NOMO-1 (cell line): Measurements from ENCODE around the gene STX8.

Experiments used
- DNase-seq, 2 experiments: peaks; one replicate each; lab custom pipeline; 2025; ENCODE audit not compliant: unreplicated experiment in 2 of 2; lab: John Stamatoyannopoulos, UW

The STX8 gene

DNA sequence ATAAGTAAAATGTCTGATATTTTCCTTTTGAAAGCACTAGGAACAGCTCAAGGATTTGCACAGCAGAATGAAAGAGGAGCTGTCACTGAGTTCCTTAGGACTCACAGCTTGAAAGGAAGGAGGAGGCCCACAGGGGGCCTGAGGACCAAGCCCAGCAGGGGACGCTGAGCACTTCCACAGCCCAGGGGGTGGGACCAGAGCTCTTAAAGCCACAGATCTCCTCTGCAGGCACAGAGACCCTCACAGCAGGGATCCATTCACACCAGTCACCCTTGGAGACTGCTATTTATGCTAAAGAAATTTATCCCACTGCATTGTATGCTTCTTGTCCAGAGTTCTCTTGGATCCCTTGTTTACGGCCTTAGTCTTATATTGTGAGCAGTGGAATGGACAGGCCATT is 253.3 kb downstream of the STX8 start:
- no peak for DNase-seq

GRCh38 chr17:9321890-9322289 is 253.7 kb downstream of the STX8 start:
- DNase-seq: no peak

- DNase-seq: no peak
Measured at GRCh38 chr17:9315360-9315759, 260.3 kb downstream of the STX8 start.

DNA sequence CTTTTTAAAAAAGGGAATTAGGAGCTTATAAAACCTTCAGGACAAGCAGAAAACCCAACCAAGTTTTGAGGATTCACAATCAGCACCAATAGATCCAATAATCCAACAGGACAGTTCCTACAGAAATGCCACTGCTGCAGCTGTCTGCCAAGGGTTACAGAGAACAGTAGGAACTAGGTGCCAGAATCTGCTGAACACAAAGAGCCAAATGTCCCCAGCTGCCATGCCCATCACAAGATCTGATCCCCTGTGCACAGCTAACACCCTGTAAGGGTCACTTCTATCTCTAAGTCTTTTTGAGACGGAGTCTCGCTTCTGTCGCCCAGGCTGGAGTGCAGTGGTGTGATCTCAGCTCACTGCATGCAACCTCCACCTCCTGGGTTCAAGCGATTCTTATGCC is 262.3 kb downstream of the STX8 start:
- DNase-seq: no peak

DNA sequence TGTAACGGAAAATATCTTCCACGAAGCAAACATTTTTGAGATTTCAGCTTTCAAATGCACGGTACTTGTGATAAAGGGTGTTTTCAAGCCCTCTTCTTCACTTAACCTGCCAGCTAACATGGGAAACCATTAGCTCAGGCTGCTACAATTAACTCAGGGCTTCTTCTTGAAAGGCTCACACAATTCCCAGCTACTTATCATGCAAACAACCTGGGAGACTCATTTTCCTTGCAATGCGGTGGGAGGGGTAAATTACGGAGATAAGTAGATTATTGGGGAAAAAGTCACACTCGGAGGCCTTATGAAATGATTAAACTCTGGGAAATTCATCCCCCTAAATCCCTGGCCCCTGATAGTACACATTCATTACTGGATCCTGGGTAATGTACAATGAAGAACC is 266.4 kb downstream of the STX8 start:
- DNase-seq: no peak

- no peak for DNase-seq
Measured at GRCh38 chr17:9308069-9308468, 267.6 kb downstream of the STX8 start.

DNA sequence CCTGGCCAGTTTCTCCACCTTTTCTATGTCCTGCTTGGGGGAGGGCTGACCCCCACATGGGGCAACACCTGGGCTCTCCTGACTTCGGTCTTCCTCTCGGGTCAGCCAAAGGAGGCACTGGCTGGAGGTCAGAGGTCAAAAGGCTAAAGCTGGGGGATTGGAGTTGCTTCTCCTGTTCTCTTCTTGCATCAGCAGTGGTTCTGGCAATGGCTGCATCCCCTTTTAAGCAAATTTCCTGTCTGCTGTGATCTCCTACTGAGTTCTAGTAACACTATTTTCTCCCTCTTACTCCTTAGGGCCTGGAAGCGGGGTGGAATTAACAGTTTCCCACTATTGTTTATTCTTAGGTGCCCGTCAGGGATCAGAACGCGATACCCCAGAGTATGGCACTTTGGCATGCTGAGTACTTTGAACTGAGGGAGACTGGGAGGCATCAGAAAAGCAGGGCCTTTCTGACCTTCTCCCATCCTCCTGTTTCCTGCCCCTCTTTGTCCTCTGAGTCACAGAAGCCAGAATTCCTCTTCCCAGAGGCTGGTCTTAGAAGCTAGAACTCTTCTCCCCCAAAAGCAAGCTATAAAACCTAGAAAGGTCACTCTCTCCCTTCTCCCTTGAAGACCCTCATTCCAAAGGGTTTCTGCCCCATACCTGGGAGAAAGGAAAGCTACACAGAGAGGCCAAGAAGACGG is 268.2 kb downstream of the STX8 start:
- no peak for DNase-seq

DNA sequence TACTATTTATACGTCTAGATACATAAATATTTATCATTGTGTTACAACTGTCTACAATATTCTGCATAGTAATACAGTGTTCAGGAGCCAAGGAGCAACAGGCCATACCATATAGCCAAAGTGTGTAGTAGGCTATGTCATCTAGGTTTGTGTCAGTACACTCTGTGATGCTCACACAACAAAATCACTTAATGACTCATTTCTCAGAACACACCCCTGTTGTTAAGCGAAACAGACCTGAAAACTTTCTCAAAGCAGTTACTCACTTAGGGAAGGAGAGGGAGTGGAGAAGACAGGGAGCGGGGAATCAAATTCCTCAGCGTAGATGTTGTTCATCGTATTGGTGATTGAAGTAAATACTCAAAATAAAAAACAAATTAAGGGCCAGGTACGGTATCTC is 269.5 kb downstream of the STX8 start:
- no peak for DNase-seq

DNA sequence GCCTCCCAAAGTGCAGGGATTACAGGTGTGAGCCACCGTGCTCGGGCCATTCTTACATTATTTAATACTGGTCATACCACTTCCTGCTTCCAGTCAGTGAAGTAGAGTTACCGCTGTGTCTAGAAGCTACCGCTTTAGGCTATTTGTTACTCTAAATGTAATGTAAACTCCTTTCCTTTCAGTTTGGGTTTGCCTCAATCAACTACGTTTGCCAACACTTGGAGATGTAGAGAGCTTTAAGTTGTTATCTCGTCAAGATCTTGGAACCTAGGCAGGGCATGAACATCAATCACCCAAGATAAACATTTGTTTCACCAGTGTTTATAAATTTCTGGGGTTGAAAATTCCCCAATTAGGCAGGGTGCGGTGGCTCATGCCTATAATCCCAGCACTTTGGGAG is 275.9 kb downstream of the STX8 start:
- no peak for DNase-seq

GRCh38 chr17:9298776-9299295 is 276.8 kb downstream of the STX8 start:
- no peak for DNase-seq

DNA sequence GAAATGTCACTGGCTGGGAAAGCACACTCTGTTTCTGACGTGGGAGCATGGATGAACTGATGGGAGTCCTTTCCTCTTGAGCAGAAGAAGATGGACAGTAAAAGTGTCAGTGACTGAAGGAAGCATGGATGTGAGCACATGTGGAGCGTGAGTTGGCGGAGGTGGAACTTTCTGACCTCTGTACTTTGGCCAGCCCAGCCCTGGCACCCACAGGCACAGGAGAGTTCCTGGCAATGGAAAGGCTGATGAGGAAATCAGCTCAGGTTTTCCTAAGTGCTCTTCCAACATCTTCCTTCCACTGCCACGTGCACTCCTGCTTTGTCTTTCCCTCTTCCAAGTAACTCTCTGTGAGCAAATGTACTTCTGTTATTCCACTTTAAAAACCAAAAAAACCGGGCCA is 277.5 kb downstream of the STX8 start:
- DNase-seq: no peak

DNA sequence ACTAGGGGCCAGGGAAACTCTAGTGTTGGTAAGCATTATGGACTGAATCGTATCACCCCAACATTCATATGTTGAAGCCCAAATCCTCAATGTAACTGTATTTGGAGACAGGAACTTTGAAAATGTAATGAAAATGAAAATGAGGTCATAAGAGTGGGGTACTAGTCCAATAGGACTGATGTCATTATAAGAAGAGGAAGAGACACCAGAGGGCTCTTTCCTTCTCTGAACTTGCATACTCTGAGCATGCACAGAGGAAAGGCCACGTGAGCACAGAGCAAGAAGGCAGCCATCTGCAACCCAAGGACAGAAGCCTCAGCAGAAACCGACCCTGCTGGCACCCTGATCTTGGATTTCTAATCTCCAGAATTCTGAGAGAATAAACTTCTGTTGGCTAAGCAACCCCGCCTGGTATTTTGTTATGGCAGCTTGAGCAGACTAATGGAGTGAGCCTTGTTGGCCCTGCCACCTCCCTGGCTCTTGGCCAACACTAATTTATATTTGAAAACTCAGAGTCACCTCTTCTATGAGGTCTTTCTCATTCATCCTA is 280.9 kb downstream of the STX8 start:
- DNase-seq: no peak

GRCh38 chr17:9292561-9292941 is 283.1 kb downstream of the STX8 start:
- no peak for DNase-seq

DNA sequence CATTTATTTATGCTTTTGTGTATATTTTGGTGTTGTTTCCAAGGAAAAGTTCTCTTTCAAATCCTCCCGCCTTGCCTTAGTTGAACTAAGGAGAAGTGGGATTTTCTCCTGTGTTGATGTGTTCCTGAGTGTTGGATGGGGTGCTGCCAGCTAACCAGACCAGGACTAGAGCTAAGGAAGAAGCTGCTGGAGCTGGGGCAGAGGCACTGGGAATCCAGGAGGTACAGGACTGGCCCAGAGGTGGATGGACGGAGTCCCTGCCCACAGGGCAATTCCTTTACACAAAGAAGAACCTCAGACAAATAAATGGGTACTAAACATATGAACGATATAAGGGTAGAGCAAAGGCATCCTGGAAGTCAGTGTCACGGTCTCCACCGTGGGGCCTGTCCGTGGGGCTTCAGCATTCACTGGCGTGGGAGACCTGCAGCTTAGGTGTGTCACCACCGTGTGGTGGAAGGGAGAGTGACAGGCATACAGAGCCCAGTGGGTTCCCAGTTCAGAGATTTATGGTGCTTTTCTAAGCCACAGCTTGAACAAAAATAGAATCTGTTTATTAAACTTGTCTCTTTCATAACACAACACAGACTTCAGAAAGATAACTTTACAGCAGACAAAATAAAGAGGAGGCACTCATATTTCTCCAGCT is 283.6 kb downstream of the STX8 start:
- DNase-seq: peak in 1 of 2 experiments; percentile 6

DNA sequence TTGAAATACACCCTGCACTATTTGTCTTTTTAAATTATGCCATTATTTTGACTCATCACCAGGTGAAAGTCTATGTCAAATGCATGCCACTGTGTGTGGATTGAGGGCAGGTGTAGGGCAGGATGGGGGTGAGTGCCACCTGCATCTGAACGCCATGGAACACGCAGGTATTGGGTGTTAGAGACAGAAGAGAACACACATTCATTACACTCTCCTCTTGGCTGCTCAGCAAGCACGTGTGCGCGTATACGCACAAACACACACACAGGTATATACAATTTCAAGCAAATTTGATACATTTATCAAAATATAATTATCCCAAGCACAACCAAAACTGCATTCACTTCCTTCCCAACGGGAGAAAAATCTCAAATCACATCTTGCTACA is 285.4 kb downstream of the STX8 start:
- DNase-seq: no peak

DNA sequence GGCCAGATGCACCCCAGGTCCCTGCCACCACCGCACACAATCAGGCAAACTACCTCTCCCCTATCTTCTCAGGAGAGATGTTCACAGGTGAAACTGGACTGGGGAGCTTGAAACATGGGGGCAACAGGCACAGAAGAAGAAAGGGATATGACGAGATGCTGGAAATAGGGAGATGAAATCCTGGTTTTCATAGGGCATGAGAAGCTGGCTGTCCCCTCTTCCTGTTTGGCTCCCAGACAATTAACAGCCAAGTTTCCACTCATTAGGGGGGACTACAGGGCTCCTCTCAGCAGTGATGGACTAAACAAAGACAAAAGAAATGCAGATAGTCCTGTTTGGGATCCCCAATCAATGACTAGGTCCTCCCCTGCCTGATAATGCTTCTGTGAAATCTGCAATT is 288.3 kb downstream of the STX8 start:
- no peak for DNase-seq

GRCh38 chr17:9286434-9286833 is 289.2 kb downstream of the STX8 start:
- DNase-seq: no peak

GRCh38 chr17:9285602-9286427 is 289.8 kb downstream of the STX8 start:
- DNase-seq: no peak

GRCh38 chr17:9284884-9285283 is 290.7 kb downstream of the STX8 start:
- DNase-seq: no peak

- DNase-seq: no peak
Measured at GRCh38 chr17:9283909-9284308, 291.7 kb downstream of the STX8 start.

GRCh38 chr17:9279893-9280292 is 295.7 kb downstream of the STX8 start:
- no peak for DNase-seq
